Lung (tissue), 12 donors: ENCODE results near the gene PLCB4. TPM values are rescaled to one million over a fixed set of nuclear protein-coding genes. Genes with fewer than 3 reads are reported as not detected.

Experiments
- ATAC-seq: fragments of 200-7000 bp; cut with Tn5 transposase; one replicate; pipeline ENCODE4 v1.9.1; 2020; ENCODE audit warnings: moderate number of reproducible peaks; ENCODE audit not compliant: insufficient read depth, low FRiP score
- DNase-seq, 3 donors: peaks; one replicate each; pipeline ENCODE4 v3.0.0-alpha.2; 2013 to 2017
- H3K27ac ChIP-seq, 2 donors: one replicate each; pipeline ENCODE4 v1.5.1; 2013; ENCODE audit warnings: mild to moderate bottlenecking in 2 of 2, moderate library complexity in 2 of 2, control low read depth in 1 of 2, inconsistent platforms in 1 of 2, low read depth in 1 of 2, low read length in 1 of 2
- H3K27me3 ChIP-seq, 3 donors: one replicate each; pipeline ENCODE4 v1.5.1; 2013; ENCODE audit warnings: low read length in 2 of 3; ENCODE audit not compliant: control insufficient read depth in 3 of 3, insufficient read depth in 3 of 3
- H3K36me3 ChIP-seq, 4 donors: one replicate each; pipeline ENCODE4 v1.5.1; 2013; ENCODE audit warnings: low read length in 4 of 4, mild to moderate bottlenecking in 1 of 4, moderate library complexity in 1 of 4; ENCODE audit not compliant: control insufficient read depth in 4 of 4, insufficient read depth in 4 of 4
- H3K4me1 ChIP-seq, 5 donors: one replicate each; pipeline ENCODE4 v1.5.1; 2013; ENCODE audit warnings: low read length in 5 of 5, mild to moderate bottlenecking in 2 of 5, moderate library complexity in 1 of 5; ENCODE audit not compliant: control insufficient read depth in 5 of 5, insufficient read depth in 5 of 5
- H3K4me3 ChIP-seq: one replicate; pipeline ENCODE4 v1.5.1; 2013; ENCODE audit warnings: mild to moderate bottlenecking, control low read depth, moderate library complexity
- H3K9ac ChIP-seq, 2 donors: one replicate each; pipeline ENCODE4 v1.5.1; 2013; ENCODE audit warnings: low read length in 2 of 2, control low read depth in 1 of 2; ENCODE audit not compliant: insufficient read depth in 1 of 2
- H3K9me3 ChIP-seq, 4 donors: one replicate each; pipeline ENCODE4 v1.5.1; 2013; ENCODE audit warnings: low read length in 3 of 4, mild to moderate bottlenecking in 1 of 4, moderate library complexity in 1 of 4; ENCODE audit not compliant: control insufficient read depth in 4 of 4, insufficient read depth in 3 of 4
- CTCF ChIP-seq: IDR thresholded peaks from 2 replicates; pipeline ENCODE4 v1.5.1; 2012; ENCODE audit warnings: mild to moderate bottlenecking; ENCODE audit errors: control extremely low read depth, extremely low read depth
- WGBS, 2 donors: extraction: QIAGEN DNeasy Blood & Tissue Kit; methylation state at CpG; one replicate each; pipeline ENCODE4 v1.1.7; 2013; 5-methylcytosine and 5-hydroxymethylcytosine counted together
- polyA plus RNA-seq, 2 donors: library from polyadenylated mRNA; stranded (reverse); fragments of 200-250 nt; gene quantifications; one replicate each; pipeline ENCODE4 v1.2.1, GENCODE V29; 2013
- total RNA-seq, 2 donors: library from RNA; depleted of rRNA in 1 of 2; stranded (reverse); fragments of >200 nt in 1 of 2; gene quantifications; one replicate each; pipeline ENCODE4 v1.2.1, GENCODE V29; 2014 to 2021
- donor health status: control.
- donor health status: control.
- donor health status: Bipolar disorder and iron deficiency.
- donor health status: healthy.
- donor health status: DM: yes; HTN: yes; CAD: no.

Gene PLCB4
- total and polyA plus RNA-seq, 4 donors: 2.1 to 18.6 (median 5.6) TPM

- no peak for TF ChIP-seq CTCF
- ATAC-seq: no peak
Measured at GRCh38 chr20:9177278-9177677, 108.4 kb downstream of the PLCB4 start.

GRCh38 chr20:9179193-9179802 is 110.4 kb downstream of the PLCB4 start:
- DNase-seq: no peak
- H3K9ac ChIP-seq: no peak overlapping the region
- peak overlapping the region in 1 of 2 donors; percentile 9 for H3K27ac ChIP-seq
- H3K4me3 ChIP-seq: no peak overlapping the region
- no peaks in the 10 kb centered on the region for H3K27me3 ChIP-seq
- 48 to 72% methylated on average over 1 of the region's 1 CpG for WGBS, 2 donors
- ATAC-seq: no peak
- peaks cover 0 to 6% (median 0%) of the 10 kb centered on the region in 5 donors for H3K4me1 ChIP-seq
- no peak for TF ChIP-seq CTCF
- H3K9me3 ChIP-seq: no peaks in the 10 kb centered on the region
- H3K36me3 ChIP-seq: no peaks in the 10 kb centered on the region

More at GRCh38 chr20:9177278-9177677, 108.4 kb downstream of the PLCB4 start:
- Histone ChIP-seq H3K4me1 (peaks cover 0 to 10% (median 0%) of the 10 kb centered on the region in 5 donors), H3K4me3 (no peak overlapping the region), H3K9ac (no peak overlapping the region), H3K27me3 (no peaks in the 10 kb centered on the region), H3K27ac (no peak overlapping the region), H3K36me3 (no peaks in the 10 kb centered on the region), H3K9me3 (no peaks in the 10 kb centered on the region)
- no peak for DNase-seq
- 91 to 95% methylated on average over 4 of the region's 4 CpGs for WGBS, 2 donors

- DNase-seq (no peak), ATAC-seq (no peak)
- TF ChIP-seq CTCF: no peak
- H3K9ac ChIP-seq: no peak overlapping the region
- H3K9me3 ChIP-seq: no peaks in the 10 kb centered on the region
- no peak overlapping the region for H3K27ac ChIP-seq
- no peaks in the 10 kb centered on the region for H3K36me3 ChIP-seq
- H3K4me3 ChIP-seq: no peak overlapping the region
- H3K4me1 ChIP-seq: peaks cover 0 to 6% (median 0%) of the 10 kb centered on the region in 5 donors
- H3K27me3 ChIP-seq: no peaks in the 10 kb centered on the region
Measured at GRCh38 chr20:9179867-9180266, 111.0 kb downstream of the PLCB4 start.
